Activated CD4-positive, CD25-positive, alpha-beta regulatory T cell treated with anti-CD3 and anti-CD28 coated beads, Interleukin-2, amount 50 U/mL, for 16 hours (primary cell): ENCODE measurements around the gene WDFY1.
"Not testable (repeated sequence)": the region's sequence is repeated elsewhere in the genome, so short reads cannot be mapped to it uniquely, and the experiment has no call there.

Source experiments
- DNase-seq: peaks from one replicate; pipeline ENCODE4 v3.0.0-alpha.2; 2020; ENCODE audit warnings: low read depth, low spot score

Gene WDFY1

DNA sequence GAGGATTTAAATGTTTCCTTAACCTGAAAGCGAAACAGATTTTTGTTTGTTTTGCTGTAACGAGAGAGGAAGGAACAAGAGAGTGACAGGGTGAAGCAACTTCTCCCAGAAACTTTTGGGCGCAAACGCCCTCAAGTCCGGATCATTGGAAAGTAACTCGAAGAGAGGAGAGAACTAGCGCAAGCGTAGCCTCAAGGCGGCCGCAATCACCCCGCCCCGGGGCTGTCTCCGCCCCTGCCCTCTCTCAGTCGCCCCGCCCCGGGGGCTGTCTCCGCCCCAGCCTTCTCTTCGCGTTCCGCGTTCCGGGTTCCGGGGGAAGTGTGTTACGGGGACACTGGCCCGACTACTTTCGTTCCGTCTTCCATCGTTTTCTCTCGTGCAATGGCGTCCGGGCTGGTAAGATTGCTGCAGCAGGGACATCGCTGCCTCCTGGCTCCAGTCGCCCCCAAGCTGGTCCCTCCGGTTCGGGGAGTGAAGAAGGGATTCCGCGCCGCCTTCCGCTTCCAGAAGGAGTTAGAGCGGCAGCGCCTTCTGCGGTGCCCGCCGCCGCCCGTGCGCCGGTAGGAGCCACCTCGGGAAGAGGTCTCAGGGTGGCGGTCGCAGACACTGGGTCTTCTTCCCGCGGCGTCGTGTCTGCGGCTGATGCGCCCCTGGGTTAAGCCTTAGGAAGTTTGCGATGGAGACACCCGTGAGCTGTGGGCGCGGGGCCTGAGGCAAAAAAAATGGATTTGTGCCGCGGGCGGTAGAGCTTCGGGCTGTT is 12.1 kb upstream of the WDFY1 start, which contains the start of gene MRPL44:
Gene MRPL44 (plus strand): TSS at position 372 of the 760 bp plus-strand sequence. CDS start 10 bp downstream, at position 382.
- peak; percentile 94 for DNase-seq

- no peak for DNase-seq
Observed at GRCh38 chr2:223956300-223956699, 11.2 kb upstream of the WDFY1 start.

GRCh38 chr2:223954401-223954800 is 9.3 kb upstream of the WDFY1 start:
- DNase-seq: no peak

GRCh38 chr2:223952280-223952968 is 7.3 kb upstream of the WDFY1 start:
- DNase-seq: no peak

GRCh38 chr2:223950448-223951347 is 5.6 kb upstream of the WDFY1 start:
- no peak for DNase-seq

DNA sequence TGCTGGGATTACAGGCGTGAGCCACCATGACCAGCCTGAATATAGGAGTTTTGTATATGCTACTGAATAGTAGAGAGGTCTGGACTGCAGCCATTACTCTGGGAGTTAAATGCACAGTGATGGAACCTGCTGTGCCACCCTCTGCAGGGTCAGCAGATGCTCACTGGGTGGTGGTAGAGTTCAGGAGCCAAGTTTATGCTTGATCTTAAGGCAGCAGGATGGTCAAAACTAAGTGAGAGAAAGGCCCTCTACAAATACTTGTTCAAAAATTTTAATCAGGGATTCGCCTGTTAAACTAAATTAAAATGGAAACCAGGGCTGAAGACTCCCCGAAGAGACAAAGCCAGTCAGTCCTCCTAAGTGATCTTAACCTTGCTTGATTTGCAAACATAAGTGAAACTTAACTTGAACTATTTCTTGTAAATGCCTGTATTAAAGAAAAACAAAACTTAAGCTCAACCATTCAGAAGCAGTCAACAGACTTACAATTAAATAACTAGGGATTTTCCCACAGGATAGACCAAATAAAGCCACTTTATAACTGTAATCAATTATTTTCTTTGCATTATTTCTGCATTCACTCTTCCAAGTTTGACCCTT is 4.2 kb upstream of the WDFY1 start:
- DNase-seq: no peak

- DNase-seq: no peak
Observed at GRCh38 chr2:223947711-223948205, 2.6 kb upstream of the WDFY1 start.

- DNase-seq: no peak
Observed at GRCh38 chr2:223945755-223946154, 620 bp upstream of the WDFY1 start.

- DNase-seq: no peak
Observed at GRCh38 chr2:223944166-223944702, 901 bp downstream of the WDFY1 start.

DNA sequence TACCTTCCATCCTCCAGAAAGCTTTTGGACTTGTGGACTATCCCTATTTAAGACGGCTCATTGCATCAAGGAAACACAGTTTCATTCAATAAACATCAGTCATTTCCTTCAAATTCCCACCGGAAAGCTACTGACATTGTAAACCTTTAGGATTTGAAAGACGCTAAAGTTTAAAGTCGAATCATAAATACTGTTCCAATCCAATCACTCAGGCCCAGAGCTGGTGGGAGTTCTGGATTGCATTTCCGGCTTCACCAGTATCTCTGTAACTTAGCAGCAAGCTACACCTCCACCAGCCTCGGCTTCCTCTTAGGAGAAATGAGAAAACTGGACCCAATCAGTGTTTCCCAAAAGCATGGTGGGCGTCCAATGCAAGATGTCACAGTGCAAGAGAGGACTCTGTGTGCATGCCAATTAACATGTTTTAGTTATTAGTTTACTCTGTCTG is 1.6 kb downstream of the WDFY1 start:
- no peak for DNase-seq

- no peak for DNase-seq
Observed at GRCh38 chr2:223943135-223943534, 2.0 kb downstream of the WDFY1 start.

- peak; percentile 43 for DNase-seq
Observed at GRCh38 chr2:223941579-223942277, 3.4 kb downstream of the WDFY1 start.

DNA sequence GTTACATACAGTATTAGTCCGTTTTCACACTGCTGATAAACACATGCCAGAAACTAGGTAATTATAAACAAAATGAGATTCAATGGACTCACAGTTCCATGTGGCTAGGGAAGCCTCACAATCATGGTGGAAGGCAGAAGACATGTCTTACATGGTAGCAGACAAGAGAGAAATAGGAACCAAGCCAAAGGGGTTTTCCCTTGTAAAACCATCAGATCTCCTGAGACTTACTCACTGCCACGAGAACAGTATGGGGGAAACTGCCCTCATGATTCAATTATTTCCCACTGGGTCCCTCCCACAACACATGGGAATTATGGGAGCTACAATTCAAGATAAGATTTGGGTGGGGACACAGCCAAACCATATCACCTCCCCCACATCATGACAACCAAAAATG is 5.7 kb downstream of the WDFY1 start:
- not testable (repeated sequence) for DNase-seq

DNA sequence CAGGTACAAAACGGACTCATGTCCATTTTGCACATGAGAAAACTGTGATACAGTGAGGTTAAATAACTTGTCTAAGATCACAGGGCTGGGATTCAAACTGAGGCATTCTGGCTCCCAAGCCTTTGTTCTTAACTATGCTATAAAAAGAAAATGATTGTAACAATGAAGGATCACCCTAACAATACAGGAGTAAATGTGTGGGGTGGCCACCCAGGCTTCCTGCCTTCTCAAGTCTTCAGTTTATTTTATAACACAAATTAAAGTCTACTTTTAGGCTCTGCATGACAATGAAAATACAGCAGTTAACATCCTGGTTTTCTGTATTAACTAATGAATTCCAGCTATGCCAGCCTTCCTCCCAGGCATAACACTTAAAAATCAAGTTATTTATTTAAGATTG is 7.6 kb downstream of the WDFY1 start:
- no peak for DNase-seq

DNA sequence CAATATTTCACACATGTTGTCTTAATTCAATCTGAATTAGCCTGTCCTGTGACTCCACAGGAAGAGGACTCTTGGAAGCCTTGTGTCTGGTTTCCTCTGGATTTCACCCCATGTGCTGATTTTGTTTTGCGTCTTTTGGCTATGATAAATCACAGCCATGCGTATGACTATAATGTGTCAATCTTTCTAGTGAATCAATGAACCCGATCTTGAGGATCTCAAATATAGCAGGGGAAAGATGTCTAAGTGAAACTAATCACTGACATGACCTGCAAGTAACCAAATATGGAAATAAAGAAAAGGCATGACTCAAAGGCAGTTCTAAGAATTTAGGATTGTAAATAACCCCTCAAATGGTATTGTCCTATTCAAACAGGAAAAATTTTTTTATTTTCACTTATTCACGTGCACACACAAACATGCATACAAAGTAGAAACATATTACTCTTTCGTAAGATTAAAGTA is 8.2 kb downstream of the WDFY1 start:
- DNase-seq: no peak

DNA sequence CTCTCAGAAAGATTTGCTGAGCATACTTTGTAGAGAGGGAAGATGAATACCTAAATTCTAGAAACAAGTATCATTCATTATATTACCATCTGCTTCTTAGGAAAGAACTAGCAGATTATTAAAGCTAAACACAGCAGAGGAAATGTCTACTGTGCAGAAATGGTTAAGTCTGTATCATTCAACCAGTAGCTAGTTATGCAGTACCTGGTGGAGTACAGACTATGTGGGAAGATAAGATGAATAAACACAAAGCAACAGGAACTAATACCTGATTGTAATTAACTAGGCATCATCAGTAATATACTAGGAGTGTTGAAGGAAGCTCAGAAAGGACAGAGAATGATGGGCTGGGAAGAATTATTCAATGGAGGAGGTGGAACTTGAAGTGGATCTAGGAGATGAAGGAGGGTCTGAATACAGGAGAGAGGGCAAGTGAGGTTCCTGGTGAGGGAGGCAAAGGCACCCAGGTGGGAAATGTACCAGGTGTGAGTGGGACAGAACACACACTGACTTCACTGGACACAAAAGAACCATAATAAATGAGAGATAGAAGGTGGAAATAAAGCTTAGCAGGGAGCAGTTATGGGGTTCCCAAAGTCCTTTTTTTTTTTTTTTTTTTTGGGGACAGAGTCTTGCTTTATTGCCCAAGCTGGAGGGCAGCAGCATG is 9.5 kb downstream of the WDFY1 start:
- DNase-seq: no peak

DNA sequence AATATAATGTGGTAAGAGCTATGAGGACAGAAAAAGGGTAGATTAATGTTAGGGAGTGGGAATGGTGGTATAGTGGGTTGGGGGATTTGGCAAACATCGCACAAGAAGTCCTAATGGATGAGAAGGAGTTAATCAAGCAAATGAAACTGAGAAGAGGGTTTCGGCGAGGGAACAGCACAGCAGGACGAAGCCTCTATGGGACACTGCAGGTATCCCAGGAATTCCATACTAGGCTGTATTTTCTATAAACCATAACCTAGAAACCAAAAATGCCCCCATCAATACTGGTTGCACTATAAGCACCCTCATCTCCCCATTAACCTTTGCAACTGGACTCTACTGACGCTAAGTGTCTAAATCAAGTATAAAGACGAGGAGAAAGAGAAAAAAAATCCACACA is 10.3 kb downstream of the WDFY1 start:
- DNase-seq: no peak

DNA sequence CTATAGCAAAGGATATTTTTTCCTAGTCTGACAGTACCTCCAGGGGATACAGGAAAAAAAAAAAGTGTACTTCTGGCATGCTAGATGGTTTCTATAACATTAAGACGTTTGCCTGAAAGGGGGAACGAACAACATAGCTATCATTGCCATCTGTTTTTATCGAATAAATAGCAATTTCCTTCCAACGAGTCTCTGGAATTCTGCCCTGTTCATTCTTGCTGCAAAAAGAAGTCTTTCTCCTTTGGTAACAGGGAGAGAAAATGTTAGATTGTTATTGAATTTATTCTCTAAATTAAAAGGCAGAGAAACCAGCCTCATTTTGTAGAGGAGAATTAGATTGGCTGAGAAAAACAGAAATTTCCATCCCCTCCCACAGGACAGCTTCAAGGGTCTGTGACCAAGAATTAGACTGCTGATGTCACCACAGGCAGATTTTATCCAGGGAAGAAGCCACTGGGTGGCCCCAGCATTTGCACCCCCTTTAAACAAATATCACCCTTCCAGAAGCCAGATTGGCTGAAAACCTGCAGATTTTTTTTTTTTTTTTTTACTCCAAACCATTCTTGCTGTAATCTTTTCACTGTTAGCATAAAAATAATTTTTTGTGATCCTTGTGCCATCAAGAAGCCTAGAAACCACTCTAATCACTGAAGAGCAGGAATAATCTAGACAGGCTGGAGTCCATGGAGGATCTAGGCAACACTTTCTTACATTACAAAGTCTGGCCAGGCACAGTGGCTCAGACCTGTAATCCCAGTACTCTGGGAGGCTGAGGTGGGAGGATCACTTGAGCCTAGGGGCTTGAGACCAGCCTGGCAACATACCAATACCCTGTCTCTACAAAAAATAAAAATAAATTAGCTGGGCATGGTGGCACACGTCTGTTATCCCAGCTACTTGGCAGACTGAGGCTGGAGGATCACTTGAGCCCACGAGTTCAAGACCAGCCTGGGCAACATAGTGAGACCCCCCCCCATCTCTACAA is 12.0 kb downstream of the WDFY1 start:
- no peak for DNase-seq
